HG03103 (cell line): Measurements from ENCODE around the gene SERPINA12.
"Not testable (repeated sequence)": the region's sequence is repeated elsewhere in the genome, so short reads cannot be mapped to it uniquely, and the experiment has no call there.

Experiments
- ATAC-seq: cut with Tn5 transposase; IDR thresholded peaks from one replicate; pipeline ENCODE4 v1.9.1; 2021; ENCODE audit warnings: low read depth; ENCODE audit not compliant: unreplicated experiment

The SERPINA12 gene

GRCh38 chr14:94538070-94538740 is 28.9 kb upstream of the SERPINA12 start:
- ATAC-seq: no peak

GRCh38 chr14:94536836-94537235 is 27.6 kb upstream of the SERPINA12 start:
- no peak for ATAC-seq

- no peak for ATAC-seq
Measured at GRCh38 chr14:94535506-94535905, 26.2 kb upstream of the SERPINA12 start.

DNA sequence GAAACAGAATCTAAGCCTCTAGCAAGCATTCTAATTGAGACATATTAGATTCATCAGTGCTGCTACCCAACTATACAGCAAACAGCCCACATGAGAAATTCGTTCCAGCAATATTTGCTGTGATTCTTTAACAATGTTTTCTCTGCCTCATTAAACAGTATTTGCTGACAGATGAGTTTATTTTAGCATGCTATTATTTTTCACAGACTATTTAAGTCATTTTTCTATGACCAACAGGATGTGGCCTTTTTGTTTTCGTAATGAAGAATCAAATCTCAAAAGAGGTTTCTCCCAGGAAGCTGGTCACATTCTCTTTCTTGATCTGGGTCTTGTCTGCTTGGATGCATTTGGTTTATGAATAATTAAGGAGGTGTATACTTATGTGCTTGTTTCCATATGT is 23.2 kb upstream of the SERPINA12 start:
- no peak for ATAC-seq

DNA sequence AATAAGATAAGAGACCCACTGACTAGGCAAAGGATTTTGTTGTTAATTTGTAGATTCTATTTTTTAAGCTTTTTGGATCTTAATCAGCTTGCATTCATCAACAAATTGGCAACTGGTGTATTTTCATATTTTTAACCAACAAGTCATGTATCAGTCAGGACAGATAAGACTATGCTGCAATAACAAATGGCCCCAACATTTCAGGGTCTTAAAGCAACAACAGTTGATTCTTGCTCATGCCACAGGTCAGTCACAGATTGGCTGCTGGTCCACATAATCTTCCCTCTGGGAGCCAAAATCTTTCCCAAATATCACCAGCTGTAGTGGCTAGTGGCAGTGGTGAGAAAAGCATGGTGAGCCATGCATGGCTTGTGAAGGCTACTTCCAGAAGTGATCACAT is 21.9 kb upstream of the SERPINA12 start:
- ATAC-seq: no peak

- ATAC-seq: no peak
Measured at GRCh38 chr14:94524093-94524492, 14.8 kb upstream of the SERPINA12 start.

DNA sequence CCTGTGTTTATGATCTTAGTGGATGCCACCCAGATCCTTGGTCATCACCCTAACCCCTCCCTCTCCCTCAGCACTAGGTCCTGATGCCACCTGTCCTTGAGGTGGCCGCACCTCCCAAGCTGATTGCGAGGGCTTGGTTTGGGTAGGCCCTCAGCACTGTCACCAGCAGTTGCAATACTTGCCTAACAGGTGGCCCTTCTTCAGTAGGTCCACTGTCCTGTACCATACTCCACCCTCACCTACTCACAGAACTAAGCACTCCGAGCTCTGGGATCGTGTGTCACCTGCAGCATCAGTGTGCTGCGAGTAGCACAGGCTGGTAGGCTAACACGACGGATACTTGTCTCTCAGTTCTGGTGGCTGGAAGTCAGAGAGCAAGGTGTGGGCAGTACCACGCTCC is 14.0 kb upstream of the SERPINA12 start:
- no peak for ATAC-seq

GRCh38 chr14:94522115-94522724 is 13.0 kb upstream of the SERPINA12 start:
- ATAC-seq: no peak

GRCh38 chr14:94521375-94522114 is 12.3 kb upstream of the SERPINA12 start:
- no peak for ATAC-seq

DNA sequence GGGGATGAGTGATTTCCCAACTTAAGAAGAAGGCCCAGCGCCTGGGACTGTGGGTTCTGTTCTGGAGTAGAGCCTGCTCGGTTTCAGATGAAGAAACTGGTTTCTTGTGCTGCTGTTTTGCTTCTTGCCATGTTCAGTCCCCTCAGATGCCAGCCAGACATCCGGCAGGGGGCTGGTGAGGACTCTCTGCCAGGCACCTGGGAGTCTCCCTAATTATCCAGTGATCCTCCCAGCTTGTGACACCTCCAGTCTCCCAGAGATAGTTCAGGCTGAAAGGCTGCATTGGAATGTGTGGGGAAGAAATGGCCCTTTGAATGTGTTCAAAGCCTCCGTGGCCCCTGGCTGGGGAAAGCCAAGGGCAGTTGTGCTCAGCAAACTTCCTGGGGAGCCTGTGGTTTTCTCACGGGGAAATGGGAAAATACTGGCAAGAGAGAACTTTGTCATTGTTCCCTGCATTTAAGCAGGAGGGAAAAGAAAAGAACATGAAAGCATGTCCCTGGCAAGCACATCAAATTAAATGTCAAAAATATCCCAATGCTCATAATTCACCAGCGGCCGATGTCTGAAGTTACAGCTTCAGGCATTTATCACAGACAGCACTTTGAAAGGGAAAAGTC is 8.5 kb upstream of the SERPINA12 start:
- no peak for ATAC-seq

DNA sequence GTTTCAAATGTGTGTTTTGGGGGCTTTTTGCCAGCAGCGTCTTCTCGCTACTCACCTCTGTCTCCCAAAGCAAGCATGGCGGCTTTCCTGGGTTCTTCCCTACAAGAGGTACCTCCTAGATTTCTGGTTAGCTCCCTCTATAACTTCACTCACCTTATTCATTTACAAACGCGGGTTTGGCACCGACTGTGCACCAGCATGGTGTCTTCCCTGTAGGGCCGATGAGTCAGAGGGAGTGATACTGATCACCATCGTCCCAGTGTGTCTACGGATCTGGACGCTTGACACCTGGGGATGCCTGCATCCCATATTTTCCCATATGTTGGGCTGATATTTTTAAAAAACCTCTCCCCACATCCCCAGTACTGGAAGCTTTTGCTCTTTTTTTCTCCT is 8.0 kb upstream of the SERPINA12 start:
- no peak for ATAC-seq

- ATAC-seq: no peak
Measured at GRCh38 chr14:94515856-94516255, 6.6 kb upstream of the SERPINA12 start.

GRCh38 chr14:94515426-94515825 is 6.2 kb upstream of the SERPINA12 start:
- no peak for ATAC-seq

GRCh38 chr14:94514351-94514750 is 5.1 kb upstream of the SERPINA12 start:
- no peak for ATAC-seq

DNA sequence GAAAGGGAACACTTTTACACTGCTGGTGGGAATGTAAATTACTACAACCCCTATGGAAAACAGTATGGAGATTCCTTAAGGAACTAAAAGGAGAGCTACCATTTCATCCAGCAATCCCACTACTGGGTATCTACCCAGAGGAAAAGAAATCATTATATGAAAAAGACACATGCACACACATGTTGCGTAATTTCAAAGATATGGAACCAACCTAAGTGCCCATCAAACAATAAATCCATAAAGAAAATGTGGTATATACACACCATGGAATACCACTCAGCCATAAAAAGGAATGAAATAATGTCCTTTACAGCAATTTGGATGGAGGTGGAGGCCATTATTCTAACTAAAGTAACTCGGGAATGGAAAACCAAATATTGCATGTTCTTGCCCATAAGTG is 1.2 kb upstream of the SERPINA12 start:
- ATAC-seq: not testable (repeated sequence)

GRCh38 chr14:94505641-94506040 is 3.6 kb downstream of the SERPINA12 start:
- no peak for ATAC-seq

DNA sequence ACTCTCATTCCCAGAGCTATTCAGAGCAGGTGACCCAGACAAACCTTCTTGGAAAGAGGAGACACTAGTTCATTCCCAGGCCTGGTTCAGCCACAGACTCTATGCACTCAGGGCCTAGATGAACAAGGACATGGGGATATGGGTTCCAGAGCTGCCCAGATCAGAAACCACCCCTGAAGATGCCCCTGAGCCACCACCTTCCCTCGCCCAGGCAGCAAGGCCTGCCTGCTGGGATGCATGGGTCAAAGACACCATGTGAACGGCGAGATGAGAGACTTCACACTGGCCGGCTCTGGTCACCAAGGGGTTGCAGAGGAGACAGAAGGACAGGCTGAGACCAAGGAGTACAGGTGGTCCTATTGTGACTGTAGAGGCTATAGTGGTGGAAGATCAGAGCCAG is 4.1 kb downstream of the SERPINA12 start:
- ATAC-seq: no peak

GRCh38 chr14:94501588-94502516 is 7.4 kb downstream of the SERPINA12 start:
- no peak for ATAC-seq

- ATAC-seq: no peak
Measured at GRCh38 chr14:94500264-94500663, 9.0 kb downstream of the SERPINA12 start.

- no peak for ATAC-seq
Measured at GRCh38 chr14:94499673-94500072, 9.6 kb downstream of the SERPINA12 start.
